Stomach (tissue), 9 donors: ENCODE results near the gene COL13A1. TPM values are rescaled to one million over a fixed set of nuclear protein-coding genes. Genes with fewer than 3 reads are reported as not detected.
A peak's percentile ranks its signal among the peaks of the same experiment; 100 is the strongest.

Experiments used
- DNase-seq, 2 donors: peaks; one replicate each; pipeline versions ENCODE4 v3.0.0 to v3.0.0-alpha.2; 2013 to 2019
- H3K27ac ChIP-seq, 5 donors: fragments of 200-600 bp in 4 of 5; sonication (generic) in 4 of 5; one replicate each; pipeline ENCODE4 v1.5.1; 2013 to 2019; ENCODE audit warnings: mild to moderate bottlenecking in 1 of 5, moderate library complexity in 1 of 5
- H3K27me3 ChIP-seq, 3 donors: fragments of 200-600 bp; sonication (generic); one replicate each; pipeline ENCODE4 v1.5.1; 2017 to 2019; ENCODE audit warnings: mixed run types in 1 of 3
- H3K36me3 ChIP-seq, 4 donors: fragments of 200-600 bp; sonication (generic); 1 replicate in 3 of 4; 2 replicates in 1 of 4; pipeline ENCODE4 v1.5.1; 2016 to 2019
- H3K4me1 ChIP-seq, 4 donors: fragments of 200-600 bp; sonication (generic); one replicate each; pipeline ENCODE4 v1.5.1; 2016 to 2019
- H3K4me3 ChIP-seq, 4 donors: fragments of 200-600 bp; sonication (generic) in 3 of 4; one replicate each; pipeline ENCODE4 v1.5.1; 2016 to 2019; ENCODE audit warnings: mild to moderate bottlenecking in 1 of 4
- H3K9me3 ChIP-seq, 4 donors: fragments of 200-600 bp; sonication (generic); one replicate each; pipeline ENCODE4 v1.5.1; 2016 to 2019
- EP300 ChIP-seq: sonication (generic); formaldehyde crosslinking; IDR thresholded peaks from one replicate; pipeline ENCODE4 v1.6.1; 2017; ENCODE audit warnings: antibody characterized with exemption
- POLR2A ChIP-seq, 4 donors: fragments of 450-650 bp; IDR thresholded peaks; one replicate each; pipeline ENCODE4 v1.6.1; 2016; ENCODE audit warnings: antibody characterized with exemption in 4 of 4, control low read depth in 2 of 4, mild to moderate bottlenecking in 1 of 4, moderate library complexity in 1 of 4
- POLR2AphosphoS5 ChIP-seq, 3 donors: sonication (generic); formaldehyde crosslinking; IDR thresholded peaks; one replicate each; pipeline ENCODE4 v1.6.1; 2016; ENCODE audit warnings: antibody characterized with exemption in 3 of 3
- WGBS, 5 donors: extraction: QIAGEN DNeasy Blood & Tissue Kit in 3 of 5; methylation state at CpG; one replicate each; pipeline versions ENCODE4 v1.1.5 to v1.1.7; 2013 to 2018; 5-methylcytosine and 5-hydroxymethylcytosine counted together
- intact Hi-C: fragments of 100-400 bp; cut with DNase I; formaldehyde crosslinking; loops from one replicate; pipeline ENCODE4 v1.15.1; 2023; ENCODE audit warnings: low total_unique reads
- polyA plus RNA-seq, 3 donors: library from polyadenylated mRNA; stranded (reverse); fragments of 200-250 nt; gene quantifications; one replicate each; pipeline ENCODE4 v1.2.3, GENCODE V29; 2013
- total RNA-seq, 5 donors: library from RNA; depleted of rRNA; stranded (reverse); fragments of >200 nt; gene quantifications; one replicate each; pipeline versions ENCODE4 v1.1.0 to v1.2.3, GENCODE V29; 2014 to 2016
- TF ChIP-seq, protein P1 (sequence below), 7 experiments: fragments of 450-650 bp in 4 of 7; fragments of 200-600 bp in 3 of 7; sonication (generic) in 3 of 7; IDR thresholded peaks; one replicate each; pipeline ENCODE4 v1.5.1; 2016 to 2019; ENCODE audit warnings: antibody characterized with exemption in 7 of 7, control low read depth in 2 of 7, mild to moderate bottlenecking in 1 of 7
- donor health status: healthy with polysubstance abuse.
- donor health status: Bipolar disorder and iron deficiency.
- donor health status: healthy.

COL13A1 gene
- total and polyA plus RNA-seq, 8 donors: 0.58 to 9.9 (median 6.9) TPM

DNA sequence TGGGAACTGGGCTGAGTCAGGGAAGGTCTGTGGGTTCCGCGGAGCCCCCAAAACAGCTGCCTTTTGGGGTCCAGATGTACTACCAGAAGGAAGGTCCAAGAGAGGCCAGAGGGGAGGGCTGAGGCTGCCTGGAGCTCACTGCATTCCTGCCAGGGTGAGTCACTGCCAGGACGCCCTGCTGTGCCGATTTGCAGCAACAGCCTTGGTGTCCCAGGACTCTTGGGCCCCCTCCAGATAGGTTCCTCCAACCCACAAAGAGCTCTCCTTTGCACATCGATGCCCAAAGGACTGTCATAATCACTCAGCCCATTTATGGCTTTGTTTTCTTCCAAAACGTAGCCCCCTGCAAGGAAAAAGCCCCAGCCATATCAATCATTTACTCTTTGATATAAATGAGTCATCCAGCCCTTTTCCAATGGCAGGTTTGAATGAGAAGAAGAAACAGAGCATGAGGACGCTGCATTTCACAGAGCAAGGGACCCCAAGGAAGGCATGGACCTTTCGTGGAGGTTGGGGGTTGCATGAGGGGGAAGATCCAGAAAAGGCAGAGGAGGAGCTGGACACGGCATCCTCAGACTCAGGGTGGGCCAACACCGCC lies 32.2 kb upstream of the COL13A1 start:
- TF ChIP-seq POLR2AphosphoS5 (IDR thresholded peaks at IDR 0.05) (no peak), POLR2A (IDR thresholded peaks at IDR 0.05) (no peak), EP300 (no peak)
- TF ChIP-seq, protein P1, sequence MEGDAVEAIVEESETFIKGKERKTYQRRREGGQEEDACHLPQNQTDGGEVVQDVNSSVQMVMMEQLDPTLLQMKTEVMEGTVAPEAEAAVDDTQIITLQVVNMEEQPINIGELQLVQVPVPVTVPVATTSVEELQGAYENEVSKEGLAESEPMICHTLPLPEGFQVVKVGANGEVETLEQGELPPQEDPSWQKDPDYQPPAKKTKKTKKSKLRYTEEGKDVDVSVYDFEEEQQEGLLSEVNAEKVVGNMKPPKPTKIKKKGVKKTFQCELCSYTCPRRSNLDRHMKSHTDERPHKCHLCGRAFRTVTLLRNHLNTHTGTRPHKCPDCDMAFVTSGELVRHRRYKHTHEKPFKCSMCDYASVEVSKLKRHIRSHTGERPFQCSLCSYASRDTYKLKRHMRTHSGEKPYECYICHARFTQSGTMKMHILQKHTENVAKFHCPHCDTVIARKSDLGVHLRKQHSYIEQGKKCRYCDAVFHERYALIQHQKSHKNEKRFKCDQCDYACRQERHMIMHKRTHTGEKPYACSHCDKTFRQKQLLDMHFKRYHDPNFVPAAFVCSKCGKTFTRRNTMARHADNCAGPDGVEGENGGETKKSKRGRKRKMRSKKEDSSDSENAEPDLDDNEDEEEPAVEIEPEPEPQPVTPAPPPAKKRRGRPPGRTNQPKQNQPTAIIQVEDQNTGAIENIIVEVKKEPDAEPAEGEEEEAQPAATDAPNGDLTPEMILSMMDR (IDR thresholded peaks at IDR 0.05): no peak
- Histone ChIP-seq H3K4me3 (no peak overlapping the region), H3K27ac (peak overlapping the region in 3 of 5 donors; percentile 29 to 41 (median 36)), H3K4me1 (peaks cover 0 to 44% (median 21%) of the 10 kb centered on the region in 4 donors), H3K36me3 (no peaks in the 10 kb centered on the region), H3K27me3 (peaks cover 0 to 3% (median 0%) of the 10 kb centered on the region in 3 donors), H3K9me3 (peaks cover 0 to 11% (median 0%) of the 10 kb centered on the region in 4 donors)
- intact Hi-C loops: no loop called here
- DNase-seq: peak in 1 of 2 donors; percentile 52
- 43 to 55% (median 47%) methylated on average over 8 to 10 of the region's 10 CpGs for WGBS, 5 donors

DNA sequence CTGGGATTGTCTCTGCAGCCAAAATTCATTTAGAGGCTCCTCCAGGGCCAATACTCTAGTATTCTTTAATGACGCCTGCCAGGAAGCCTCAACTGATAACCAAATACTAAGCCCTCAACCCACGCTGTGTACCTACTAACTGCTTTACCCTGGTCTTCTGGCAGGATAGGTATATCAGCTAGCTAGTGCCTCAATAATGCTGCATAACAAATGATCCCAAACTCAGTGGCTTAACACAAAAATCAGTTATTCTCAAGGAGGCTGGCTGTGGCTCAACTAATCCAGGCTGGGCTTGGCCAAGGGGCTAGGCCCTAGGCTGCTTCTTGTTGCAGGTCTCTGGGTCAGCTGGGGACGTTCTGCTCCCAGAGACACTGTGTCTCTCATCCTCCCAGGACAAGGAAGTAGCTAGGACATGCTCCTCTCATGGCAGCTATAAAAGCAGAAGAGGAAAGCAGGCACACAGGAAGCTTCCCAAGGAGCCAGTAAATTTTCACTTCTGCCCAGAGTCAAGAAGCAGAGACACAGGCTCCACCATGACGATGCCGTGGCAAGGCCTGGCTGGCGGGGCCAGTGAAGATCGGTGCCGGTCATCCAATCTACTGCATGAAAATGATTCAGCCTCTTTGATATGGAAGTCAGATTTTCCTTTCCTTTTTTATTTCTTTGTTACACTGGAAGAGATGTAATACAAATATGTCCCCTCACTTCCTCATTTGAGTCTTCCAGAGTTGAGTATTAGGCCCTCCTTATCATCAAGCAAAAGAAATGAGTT lies 28.6 kb upstream of the COL13A1 start:
- Histone ChIP-seq H3K27me3 (no peaks in the 10 kb centered on the region), H3K9me3 (peaks cover 0 to 11% (median 0%) of the 10 kb centered on the region in 4 donors), H3K27ac (no peak overlapping the region), H3K4me1 (peaks cover 0 to 20% (median 12%) of the 10 kb centered on the region in 4 donors), H3K4me3 (no peak overlapping the region), H3K36me3 (no peaks in the 10 kb centered on the region)
- intact Hi-C loops: no loop called here
- DNase-seq: no peak
- WGBS, 5 donors: 86 to 94% (median 89%) methylated on average over 8 of the region's 8 CpGs
- TF ChIP-seq POLR2A (IDR thresholded peaks at IDR 0.05): no peak
- TF ChIP-seq EP300: no peak
- TF ChIP-seq, protein P1 (IDR thresholded peaks at IDR 0.05): no peak
- TF ChIP-seq POLR2AphosphoS5 (IDR thresholded peaks at IDR 0.05): no peak

DNA sequence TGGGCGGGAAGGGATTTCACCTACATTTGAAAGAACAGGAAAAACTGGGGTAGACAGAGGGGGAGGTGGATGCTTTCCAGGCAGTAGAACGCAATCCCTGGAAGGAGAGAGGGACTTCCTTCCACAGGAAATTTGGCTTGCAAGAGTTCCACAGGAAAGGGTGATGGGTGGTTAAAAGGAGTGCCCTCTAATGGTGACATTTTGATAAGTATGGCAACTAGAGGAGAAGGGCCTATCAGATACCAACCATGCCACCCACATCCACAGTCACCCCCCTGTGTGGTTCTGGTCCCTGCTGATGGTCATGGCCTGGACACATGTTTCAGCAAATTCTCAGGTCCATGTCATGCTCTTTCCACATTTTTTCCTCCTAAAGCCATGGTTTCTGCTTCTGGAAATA lies 27.1 kb upstream of the COL13A1 start:
- DNase-seq: no peak
- H3K27ac ChIP-seq: no peak overlapping the region
- WGBS, 5 donors: 75 to 91% (median 86%) methylated on average over 2 of the region's 2 CpGs
- intact Hi-C loops: no loop called here
- no peaks in the 10 kb centered on the region for H3K27me3 ChIP-seq
- H3K4me3 ChIP-seq: no peak overlapping the region
- peaks cover 0 to 11% (median 0%) of the 10 kb centered on the region in 4 donors for H3K9me3 ChIP-seq
- no peaks in the 10 kb centered on the region for H3K36me3 ChIP-seq
- TF ChIP-seq EP300: no peak
- no peak for TF ChIP-seq POLR2A (IDR thresholded peaks at IDR 0.05)
- no peak for TF ChIP-seq POLR2AphosphoS5 (IDR thresholded peaks at IDR 0.05)
- TF ChIP-seq, protein P1 (IDR thresholded peaks at IDR 0.05): no peak
- H3K4me1 ChIP-seq: peaks cover 0 to 5% (median 2%) of the 10 kb centered on the region in 4 donors

DNA sequence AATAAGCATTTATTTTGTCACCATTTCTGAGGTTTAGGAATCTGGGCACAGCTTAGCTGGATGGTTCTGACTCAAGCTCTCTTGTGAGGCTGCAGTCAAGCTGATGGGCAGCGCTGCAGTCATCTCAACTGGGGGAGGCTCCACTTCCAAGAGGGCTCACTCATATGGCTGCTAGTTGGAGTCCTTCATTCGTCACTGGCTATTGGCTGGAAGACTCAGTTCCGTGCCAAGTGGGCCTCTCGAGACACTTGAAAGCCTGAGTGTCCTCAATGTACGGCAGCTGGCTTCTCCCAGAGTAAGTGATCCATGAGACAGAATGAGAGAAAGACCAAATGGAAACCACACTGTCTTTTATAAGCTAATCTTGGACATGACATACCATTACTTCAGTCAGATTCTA lies 21.6 kb upstream of the COL13A1 start:
- intact Hi-C loops: no loop called here
- TF ChIP-seq EP300: no peak
- TF ChIP-seq POLR2AphosphoS5 (IDR thresholded peaks at IDR 0.05): no peak
- TF ChIP-seq, protein P1 (IDR thresholded peaks at IDR 0.05): no peak
- no peak for TF ChIP-seq POLR2A (IDR thresholded peaks at IDR 0.05)
- H3K27me3 ChIP-seq: peaks cover 0 to 28% (median 0%) of the 10 kb centered on the region in 3 donors
- no peaks in the 10 kb centered on the region for H3K4me1 ChIP-seq
- WGBS, 5 donors: 66 to 91% (median 84%) methylated on average over 5 of the region's 5 CpGs
- H3K9me3 ChIP-seq: peaks cover 0 to 4% (median 0%) of the 10 kb centered on the region in 4 donors
- H3K4me3 ChIP-seq: no peak overlapping the region
- no peak overlapping the region for H3K27ac ChIP-seq
- no peaks in the 10 kb centered on the region for H3K36me3 ChIP-seq
- no peak for DNase-seq
